ENCODE data around the gene CBX5.
"Not testable (repeated sequence)": the region's sequence is repeated elsewhere in the genome, so short reads cannot be mapped to it uniquely, and the experiment has no call there.

CBX5 gene

DNA sequence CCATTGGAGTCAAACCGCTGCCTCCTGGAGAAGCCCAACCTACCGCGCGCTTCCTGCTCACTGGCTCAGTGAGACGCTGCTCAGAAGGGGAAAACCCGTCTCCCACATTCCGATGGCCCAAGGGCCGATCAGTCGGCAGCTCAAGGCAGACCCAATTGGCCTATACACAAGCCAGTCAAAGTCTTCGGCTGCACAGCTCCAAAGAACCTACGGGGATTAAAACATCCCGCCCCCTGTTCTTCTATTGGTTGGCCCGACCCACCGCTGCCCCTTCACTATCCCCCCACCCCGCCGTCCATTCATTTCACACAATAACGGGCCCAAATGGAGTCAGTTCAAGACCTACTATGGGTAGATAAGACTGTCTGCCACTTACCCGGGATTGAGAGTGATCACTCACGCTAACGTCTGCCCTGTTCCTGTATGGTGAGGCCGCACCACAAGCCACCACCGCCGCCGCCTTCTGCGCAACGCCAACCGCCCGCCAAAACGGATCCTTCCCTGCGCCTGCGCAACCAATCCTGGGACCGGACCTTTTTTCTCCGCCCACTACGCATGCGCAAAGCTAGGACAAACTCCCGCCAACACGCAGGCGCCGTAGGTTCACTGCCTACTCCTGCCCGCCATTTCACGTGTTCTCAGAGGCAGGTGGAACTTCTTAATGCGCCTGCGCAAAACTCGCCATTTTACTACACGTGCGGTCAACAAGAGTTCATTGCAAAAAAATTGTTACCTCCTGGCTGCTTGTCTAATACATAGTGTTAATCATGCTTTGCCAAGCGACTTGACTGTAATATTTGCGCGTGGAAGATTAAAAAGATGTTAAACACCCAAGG is at the start of gene CBX5:
Gene CBX5, minus strand, starts transcription at position 491 of the 836 bp plus-strand sequence. CDS start 22,472 bp downstream, outside the sequence.
- no peak for TF ChIP-seq EZH2phosphoT487 (IDR thresholded peaks at IDR 0.05; ENCODE audit: low read depth)
- no peak for TF ChIP-seq CTCF (IDR thresholded peaks at IDR 0.05; ENCODE audit: low read depth, low read length)
- Histone ChIP-seq H3K36me3 (replicated peaks; ENCODE audit: low read depth, low read length) (peaks cover 61% of the 10 kb centered on the region), H3K79me2 (ENCODE audit: low read length) (peaks cover 86% of the 10 kb centered on the region), H3K4me3 (ENCODE audit: low read length) (peak within 1 kb of the TSS; percentile 93), H2AFZ (ENCODE audit: low read depth, low read length) (peak within 1 kb of the TSS; percentile 64; the same call in 1 of the 2 replicates), H4K20me1 (ENCODE audit: insufficient read depth, low read length) (peaks cover 31% of the 10 kb centered on the region), H3K9me3 (ENCODE audit: insufficient read depth, low read length) (no peaks in the 10 kb centered on the region), H3K4me1 (ENCODE audit: low read length) (peaks cover 53% of the 10 kb centered on the region), H3K9ac (ENCODE audit: low read length) (peak within 1 kb of the TSS; percentile 99), H3K4me2 (ENCODE audit: low read length) (peak within 1 kb of the TSS; percentile 94), H3K27me3 (ENCODE audit: low read depth, low read length) (no peaks in the 10 kb centered on the region), H3K27ac (ENCODE audit: low read length) (peak within 1 kb of the TSS; percentile 89)

DNA sequence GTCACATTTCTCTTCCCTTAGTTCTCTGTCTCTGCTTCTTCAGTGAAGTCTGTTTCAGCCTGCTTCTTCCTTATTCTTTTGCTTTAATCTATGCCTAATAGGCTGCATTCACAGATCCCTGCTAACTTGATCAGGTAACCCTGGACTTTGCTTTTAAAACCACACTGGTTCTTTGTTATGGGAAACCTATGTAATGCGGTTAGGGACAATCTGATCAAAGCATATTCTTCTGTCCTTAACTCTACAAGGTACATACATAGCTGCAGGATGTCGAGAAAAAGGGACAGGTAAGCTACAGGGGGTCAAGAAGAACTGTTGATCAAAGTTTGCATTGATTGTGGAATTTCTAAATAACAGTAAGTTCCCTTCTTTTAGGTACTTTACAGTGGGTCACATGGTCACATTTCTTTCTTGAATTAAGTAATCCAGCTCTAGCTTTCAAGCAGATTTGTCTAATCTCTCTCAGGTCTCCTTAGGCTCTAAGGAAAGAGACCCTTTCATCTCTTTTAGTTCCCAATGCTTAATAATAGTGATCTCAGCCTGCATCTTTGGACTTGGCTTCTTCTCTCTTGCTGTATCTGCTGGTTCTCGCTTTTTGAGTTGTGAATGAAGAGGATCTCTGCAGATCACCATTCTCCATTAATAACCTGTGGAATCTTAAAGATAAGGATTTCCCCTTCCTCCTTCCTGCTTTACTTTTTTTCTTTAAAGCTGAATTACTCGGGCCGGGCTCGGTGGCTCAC is 48.8 kb upstream of the CBX5 start:
- no peaks in the 10 kb centered on the region for H3K9me3 ChIP-seq (ENCODE audit: insufficient read depth, low read length)
- no peak overlapping the region for H2AFZ ChIP-seq (ENCODE audit: low read depth, low read length)
- no peak overlapping the region for H3K9ac ChIP-seq (ENCODE audit: low read length)
- peaks cover 8% of the 10 kb centered on the region for H3K4me1 ChIP-seq (ENCODE audit: low read length)
- no peak overlapping the region for H3K27ac ChIP-seq (ENCODE audit: low read length)
- H3K4me3 ChIP-seq (ENCODE audit: low read length) = no peak overlapping the region
- H3K4me2 ChIP-seq (ENCODE audit: low read length) = no peak overlapping the region
- H3K79me2 ChIP-seq (ENCODE audit: low read length) = peaks cover 44% of the 10 kb centered on the region
- TF ChIP-seq EZH2phosphoT487 (IDR thresholded peaks at IDR 0.05; ENCODE audit: low read depth) (no peak), CTCF (IDR thresholded peaks at IDR 0.05; ENCODE audit: low read depth, low read length) (no peak)
- no peaks in the 10 kb centered on the region for H3K36me3 ChIP-seq (replicated peaks; ENCODE audit: low read depth, low read length)
- no peaks in the 10 kb centered on the region for H3K27me3 ChIP-seq (ENCODE audit: low read depth, low read length)
- peaks cover 6% of the 10 kb centered on the region; the same call in 1 of the 2 replicates for H4K20me1 ChIP-seq (ENCODE audit: insufficient read depth, low read length)

DNA sequence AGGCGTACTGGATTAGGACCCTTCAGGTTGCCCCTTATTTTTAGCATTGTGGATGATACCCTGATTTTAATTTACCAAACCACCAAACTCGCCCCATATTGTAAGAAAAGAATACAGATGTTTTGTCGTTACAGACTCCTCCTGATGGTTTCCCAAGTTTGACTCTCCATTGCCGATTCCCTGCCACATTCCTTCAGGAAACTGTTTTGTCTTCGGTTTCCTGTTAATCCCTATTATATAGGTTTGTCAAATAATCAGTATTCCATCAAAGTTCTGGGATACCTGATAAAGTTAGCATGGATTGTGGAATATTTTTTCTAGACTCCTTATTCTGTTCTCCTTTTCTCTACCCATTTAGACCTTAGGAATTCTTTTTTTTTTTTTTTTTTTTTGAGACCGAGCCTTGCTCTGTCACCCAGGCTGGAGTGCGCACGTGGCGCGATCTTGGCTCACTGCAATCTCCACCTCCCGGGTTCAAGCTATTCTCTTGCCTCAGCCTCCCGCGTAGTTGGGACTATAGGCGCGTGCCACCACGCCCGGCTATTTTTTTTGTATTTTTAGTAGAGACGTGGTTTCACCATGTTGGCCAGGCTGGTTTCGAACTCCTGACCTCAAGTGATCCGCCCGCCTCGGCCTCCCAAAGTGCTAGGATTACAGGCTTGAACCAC is 45.7 kb upstream of the CBX5 start:
- not testable (repeated sequence) for H3K27me3 ChIP-seq (ENCODE audit: low read depth, low read length); H4K20me1 ChIP-seq (ENCODE audit: insufficient read depth, low read length); H3K4me1 ChIP-seq (ENCODE audit: low read length); H2AFZ ChIP-seq (ENCODE audit: low read depth, low read length); H3K9me3 ChIP-seq (ENCODE audit: insufficient read depth, low read length); H3K36me3 ChIP-seq (replicated peaks; ENCODE audit: low read depth, low read length)
- peaks cover 31% of the 10 kb centered on the region for H3K79me2 ChIP-seq (ENCODE audit: low read length)
- peak overlapping the region; percentile 84 for H3K4me2 ChIP-seq (ENCODE audit: low read length)
- H3K27ac ChIP-seq (ENCODE audit: low read length) = peak overlapping the region; percentile 24
- peak overlapping the region; percentile 86 for H3K9ac ChIP-seq (ENCODE audit: low read length)
- H3K4me3 ChIP-seq (ENCODE audit: low read length) = peak overlapping the region; percentile 94

- Histone ChIP-seq H3K4me1 (ENCODE audit: low read length) (peaks cover 8% of the 10 kb centered on the region), H3K79me2 (ENCODE audit: low read length) (peaks cover 27% of the 10 kb centered on the region), H3K27ac (ENCODE audit: low read length) (peak within 1 kb of the TSS; percentile 29)
Measured at GRCh38 chr12:54324617-54325441, 44.9 kb upstream of the CBX5 start, which contains the start of gene COPZ1. COPZ1 (plus strand) TSS chr12:54325131; CDS start chr12:54325164, 33 bp downstream.

More at GRCh38 chr12:54324617-54325441, 44.9 kb upstream of the CBX5 start, which contains the start of gene COPZ1:
- Histone ChIP-seq H3K27me3 (ENCODE audit: low read depth, low read length) (no peaks in the 10 kb centered on the region), H3K9ac (ENCODE audit: low read length) (peak within 1 kb of the TSS; percentile 86), H2AFZ (ENCODE audit: low read depth, low read length) (peak within 1 kb of the TSS; percentile 96), H4K20me1 (ENCODE audit: insufficient read depth, low read length) (no peaks in the 10 kb centered on the region), H3K36me3 (replicated peaks; ENCODE audit: low read depth, low read length) (no peaks in the 10 kb centered on the region), H3K4me2 (ENCODE audit: low read length) (peak within 1 kb of the TSS; percentile 90), H3K4me3 (ENCODE audit: low read length) (peak within 1 kb of the TSS; percentile 94), H3K9me3 (ENCODE audit: insufficient read depth, low read length) (no peaks in the 10 kb centered on the region)
- TF ChIP-seq EZH2phosphoT487 (IDR thresholded peaks at IDR 0.05; ENCODE audit: low read depth) = no peak
- TF ChIP-seq CTCF (IDR thresholded peaks at IDR 0.05; ENCODE audit: low read depth, low read length) = peak; percentile 84
